Fibroblast of lung (primary cell): ENCODE results near the gene DNAH6.

Source experiments
- CTCF ChIP-seq, 2 donors: IDR thresholded peaks in 1 of 2; conservative IDR thresholded peaks in 1 of 2; 1 replicate in 1 of 2; 2 replicates in 1 of 2; pipeline ENCODE4 v1.5.1; 2011 to 2012; ENCODE audit warnings: low read length in 2 of 2, control low read depth in 1 of 2, inconsistent platforms in 1 of 2, low read depth in 1 of 2, mild to moderate bottlenecking in 1 of 2
- EZH2 ChIP-seq: IDR thresholded peaks from 2 replicates; pipeline ENCODE4 v1.5.1; 2012; ENCODE audit warnings: low read length, control low read depth, mild to moderate bottlenecking; ENCODE audit errors: missing control alignments

GRCh38 chr2:84800194-84800805, 284.0 kb downstream of the DNAH6 start:
- TF ChIP-seq CTCF (conservative IDR thresholded peaks at IDR 0.05 in 1 of 2, IDR thresholded peaks at IDR 0.05 in 1 of 2; ENCODE audit: low read depth in 1 of 2, low read length in 2 of 2) (no peak), EZH2 (no peak)
